GM12891 (cell line): ENCODE measurements around the gene FYB2.

Experiments used
- PAX5 ChIP-seq: IDR thresholded peaks from 2 replicates; pipeline ENCODE4 v1.6.1; 2011; ENCODE audit warnings: low read length, moderate library complexity, mild to moderate bottlenecking; ENCODE audit not compliant: insufficient read depth, severe bottlenecking
- POLR2A ChIP-seq: IDR thresholded peaks from 2 replicates; pipeline ENCODE4 v1.6.1; 2011; ENCODE audit warnings: low read depth, low read length, control low read depth
- POLR2AphosphoS5 ChIP-seq: IDR thresholded peaks from 2 replicates; pipeline ENCODE4 v1.6.1; 2011; ENCODE audit warnings: low read depth, low read length, control low read depth
- POU2F2 ChIP-seq: IDR thresholded peaks from 2 replicates; pipeline ENCODE4 v1.6.1; 2011; ENCODE audit warnings: low read depth, mild to moderate bottlenecking, control low read depth, low read length, moderate library complexity
- SPI1 ChIP-seq: IDR thresholded peaks from 2 replicates; pipeline ENCODE4 v1.6.1; 2011; ENCODE audit warnings: low read depth, low read length, control low read depth
- TAF1 ChIP-seq: IDR thresholded peaks from 2 replicates; pipeline ENCODE4 v1.6.1; 2011; ENCODE audit warnings: low read depth, low read length, control low read depth

DNA sequence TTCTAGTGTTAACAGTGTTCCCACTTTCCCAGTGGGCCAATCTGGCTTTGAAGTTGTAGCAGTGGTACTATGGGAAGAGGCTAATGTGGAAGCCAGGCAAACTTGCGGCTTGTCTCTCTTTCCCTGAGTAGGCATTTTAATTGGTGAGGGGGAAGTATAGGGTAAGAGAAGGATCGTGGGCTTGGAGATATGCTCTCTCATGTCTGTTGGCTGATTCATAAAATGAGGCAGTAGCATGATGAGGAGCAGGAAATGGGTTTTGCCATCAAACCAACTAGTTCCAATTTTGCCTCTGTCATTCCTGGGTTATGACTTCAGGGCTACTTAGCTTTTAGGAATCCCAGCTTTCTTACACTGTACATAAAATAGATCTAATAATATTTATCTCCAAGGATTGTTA, 47.5 kb upstream of the FYB2 start:
- TF ChIP-seq POLR2A (no peak), POLR2AphosphoS5 (no peak), SPI1 (no peak), TAF1 (no peak), POU2F2 (no peak), PAX5 (no peak)
